Measurements from ENCODE around the gene ATAD3C.

DNA sequence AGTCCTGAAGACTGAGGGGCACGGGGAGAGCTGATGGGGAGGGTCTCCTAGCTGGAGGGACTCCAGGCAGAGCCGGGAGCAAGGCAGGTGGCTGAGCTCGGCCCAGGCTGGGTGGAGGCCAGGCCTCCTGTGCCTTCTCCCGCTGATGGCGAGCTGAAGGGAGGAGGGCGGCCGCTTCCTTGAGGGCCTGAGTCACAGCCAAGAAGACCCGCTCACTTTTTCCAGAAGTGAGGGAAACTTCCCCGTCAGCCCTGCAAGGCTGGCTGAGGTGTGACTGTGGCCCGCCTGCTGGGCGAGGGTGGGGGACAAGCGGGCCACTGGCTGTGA, 15.7 kb upstream of the ATAD3C start:
- TF ChIP-seq, protein P1, sequence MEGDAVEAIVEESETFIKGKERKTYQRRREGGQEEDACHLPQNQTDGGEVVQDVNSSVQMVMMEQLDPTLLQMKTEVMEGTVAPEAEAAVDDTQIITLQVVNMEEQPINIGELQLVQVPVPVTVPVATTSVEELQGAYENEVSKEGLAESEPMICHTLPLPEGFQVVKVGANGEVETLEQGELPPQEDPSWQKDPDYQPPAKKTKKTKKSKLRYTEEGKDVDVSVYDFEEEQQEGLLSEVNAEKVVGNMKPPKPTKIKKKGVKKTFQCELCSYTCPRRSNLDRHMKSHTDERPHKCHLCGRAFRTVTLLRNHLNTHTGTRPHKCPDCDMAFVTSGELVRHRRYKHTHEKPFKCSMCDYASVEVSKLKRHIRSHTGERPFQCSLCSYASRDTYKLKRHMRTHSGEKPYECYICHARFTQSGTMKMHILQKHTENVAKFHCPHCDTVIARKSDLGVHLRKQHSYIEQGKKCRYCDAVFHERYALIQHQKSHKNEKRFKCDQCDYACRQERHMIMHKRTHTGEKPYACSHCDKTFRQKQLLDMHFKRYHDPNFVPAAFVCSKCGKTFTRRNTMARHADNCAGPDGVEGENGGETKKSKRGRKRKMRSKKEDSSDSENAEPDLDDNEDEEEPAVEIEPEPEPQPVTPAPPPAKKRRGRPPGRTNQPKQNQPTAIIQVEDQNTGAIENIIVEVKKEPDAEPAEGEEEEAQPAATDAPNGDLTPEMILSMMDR (IDR thresholded peaks at IDR 0.05) = no peak
- TF ChIP-seq EZH2 (IDR thresholded peaks at IDR 0.05) = no peak

Data from neural progenitor cell (in vitro differentiated cells).